ENCODE results near the gene KYAT1.

DNA sequence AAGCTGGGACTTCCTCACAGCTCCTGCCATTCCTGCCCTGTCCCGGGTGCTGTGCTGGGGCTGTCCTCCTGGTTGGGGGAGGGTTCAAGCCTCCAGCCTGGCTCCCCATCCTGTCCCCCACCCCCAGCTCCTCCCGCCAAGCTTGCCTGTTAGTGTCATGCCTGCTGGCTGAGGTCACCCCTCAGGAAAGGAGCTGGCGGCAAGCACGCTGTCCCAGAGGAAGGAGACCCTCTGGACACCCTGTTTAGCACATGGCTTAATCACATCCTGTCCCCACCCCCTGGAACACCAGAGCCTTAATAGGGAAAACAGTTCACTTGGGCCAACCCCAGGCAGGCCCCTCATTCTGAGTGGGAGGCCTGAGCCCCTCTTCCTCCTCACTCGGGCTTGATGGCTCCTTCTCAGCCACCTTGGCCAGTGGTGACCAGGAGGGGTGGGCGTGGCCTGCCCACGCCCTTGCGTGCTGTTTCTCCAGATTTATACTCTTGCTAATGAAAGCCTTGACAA is 29.8 kb upstream of the KYAT1 start:
- TF ChIP-seq, protein P1, sequence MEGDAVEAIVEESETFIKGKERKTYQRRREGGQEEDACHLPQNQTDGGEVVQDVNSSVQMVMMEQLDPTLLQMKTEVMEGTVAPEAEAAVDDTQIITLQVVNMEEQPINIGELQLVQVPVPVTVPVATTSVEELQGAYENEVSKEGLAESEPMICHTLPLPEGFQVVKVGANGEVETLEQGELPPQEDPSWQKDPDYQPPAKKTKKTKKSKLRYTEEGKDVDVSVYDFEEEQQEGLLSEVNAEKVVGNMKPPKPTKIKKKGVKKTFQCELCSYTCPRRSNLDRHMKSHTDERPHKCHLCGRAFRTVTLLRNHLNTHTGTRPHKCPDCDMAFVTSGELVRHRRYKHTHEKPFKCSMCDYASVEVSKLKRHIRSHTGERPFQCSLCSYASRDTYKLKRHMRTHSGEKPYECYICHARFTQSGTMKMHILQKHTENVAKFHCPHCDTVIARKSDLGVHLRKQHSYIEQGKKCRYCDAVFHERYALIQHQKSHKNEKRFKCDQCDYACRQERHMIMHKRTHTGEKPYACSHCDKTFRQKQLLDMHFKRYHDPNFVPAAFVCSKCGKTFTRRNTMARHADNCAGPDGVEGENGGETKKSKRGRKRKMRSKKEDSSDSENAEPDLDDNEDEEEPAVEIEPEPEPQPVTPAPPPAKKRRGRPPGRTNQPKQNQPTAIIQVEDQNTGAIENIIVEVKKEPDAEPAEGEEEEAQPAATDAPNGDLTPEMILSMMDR (conservative IDR thresholded peaks at IDR 0.05): no peak
- no peak for TF ChIP-seq ZFX (IDR thresholded peaks at IDR 0.05)

All from C4-2B (cell line).